SKM-1 treated with dmso at 0.1 percent for 144 hours (cell line): ENCODE results near the gene IRF7.

ENCODE experiments used
- DNase-seq: peaks from one replicate; lab custom pipeline; 2025; ENCODE audit not compliant: unreplicated experiment; lab: John Stamatoyannopoulos, UW

IRF7 gene

GRCh38 chr11:608791-609251 is 6.9 kb downstream of the IRF7 start:
- DNase-seq: no peak

- no peak for DNase-seq
Measured at GRCh38 chr11:607971-608659, 7.6 kb downstream of the IRF7 start.

GRCh38 chr11:607020-607780 is 8.6 kb downstream of the IRF7 start:
- DNase-seq: no peak

GRCh38 chr11:606245-606644 is 9.5 kb downstream of the IRF7 start:
- no peak for DNase-seq

GRCh38 chr11:605286-606129 is 10.2 kb downstream of the IRF7 start:
- DNase-seq: no peak

GRCh38 chr11:603154-603553 is 12.6 kb downstream of the IRF7 start:
- no peak for DNase-seq

GRCh38 chr11:601573-602245 is 14.0 kb downstream of the IRF7 start:
- no peak for DNase-seq

GRCh38 chr11:598005-598680 is 17.6 kb downstream of the IRF7 start:
- DNase-seq: no peak

- DNase-seq: no peak
Measured at GRCh38 chr11:597166-597725, 18.5 kb downstream of the IRF7 start.

GRCh38 chr11:596374-596773 is 19.4 kb downstream of the IRF7 start:
- no peak for DNase-seq

- no peak for DNase-seq
Measured at GRCh38 chr11:595400-595799, 20.4 kb downstream of the IRF7 start.

GRCh38 chr11:593347-593746 is 22.4 kb downstream of the IRF7 start:
- no peak for DNase-seq

- DNase-seq: no peak
Measured at GRCh38 chr11:592918-593317, 22.8 kb downstream of the IRF7 start.

GRCh38 chr11:592501-592900 is 23.2 kb downstream of the IRF7 start:
- DNase-seq: no peak

GRCh38 chr11:590997-591396 is 24.8 kb downstream of the IRF7 start:
- no peak for DNase-seq

GRCh38 chr11:589798-590197 is 26.0 kb downstream of the IRF7 start:
- no peak for DNase-seq

GRCh38 chr11:587978-588380 is 27.8 kb downstream of the IRF7 start:
- DNase-seq: peak; percentile 68

- no peak for DNase-seq
Measured at GRCh38 chr11:587546-587945, 28.2 kb downstream of the IRF7 start.

- DNase-seq: no peak
Measured at GRCh38 chr11:586376-587316, 29.1 kb downstream of the IRF7 start.
